H1 (cell line): ENCODE data around the gene HDC. TPM values are rescaled to one million over a fixed set of nuclear protein-coding genes. Genes with fewer than 3 reads are reported as not detected.

Source experiments
- CHD7 ChIP-seq: fragments of 300-600 bp; sonication (generic); IDR thresholded peaks from 2 replicates; pipeline ENCODE4 v1.7.1; 2012; ENCODE audit warnings: low read length, moderate library complexity, mild to moderate bottlenecking, inconsistent platforms; ENCODE audit not compliant: insufficient replicate concordance
- HDAC6 ChIP-seq: IDR thresholded peaks from one replicate; pipeline ENCODE4 v1.7.1; 2012; ENCODE audit warnings: low read depth, mild to moderate bottlenecking, inconsistent platforms, low read length, moderate library complexity
- polyA plus RNA-seq, 7 experiments: library from polyadenylated mRNA; depleted of rRNA in 3 of 7; stranded (reverse) in 5 of 7; unstranded in 2 of 7; fragments of >200 nt in 5 of 7; fragments of 200-250 nt in 2 of 7; gene quantifications; 1 replicate in 5 of 7; 2 replicates in 1 of 7; 4 replicates in 1 of 7; pipeline versions ENCODE4 v1.2.1 to v1.2.3, GENCODE V29; 2011 to 2013; ENCODE audit warnings: missing spikeins in 2 of 7, mixed read lengths in 2 of 7
- total RNA-seq: library from RNA; stranded (reverse); fragmentation: NEBNext Ultra II Directional; extraction: Animal tissue kit (Norgen Biotek cat#: 25700); gene quantifications from 2 replicates; pipeline ENCODE4 v1.2.1, GENCODE V29; 2021

Gene HDC
- total and polyA plus RNA-seq, 2 of the 8 experiments (the other 6 are each of a cell fraction or from before 2014, with no cell fraction given) = 0.20 to 0.22 TPM

GRCh38 chr15:50225938-50226337 is 39.6 kb downstream of the HDC start (continued):
- TF ChIP-seq CHD7 (no peak), HDAC6 (no peak)
- TF ChIP-seq, all 59 proteins: peak for 0
